GM12872 (cell line): ENCODE measurements around the gene CHRNA3.

Source experiments
- TF ChIP-seq, protein P1 (sequence below): IDR thresholded peaks from 3 replicates; pipeline ENCODE4 v1.5.1; 2011; ENCODE audit warnings: low read depth, mild to moderate bottlenecking, low read length, moderate library complexity; ENCODE audit not compliant: insufficient read depth

Gene CHRNA3

DNA sequence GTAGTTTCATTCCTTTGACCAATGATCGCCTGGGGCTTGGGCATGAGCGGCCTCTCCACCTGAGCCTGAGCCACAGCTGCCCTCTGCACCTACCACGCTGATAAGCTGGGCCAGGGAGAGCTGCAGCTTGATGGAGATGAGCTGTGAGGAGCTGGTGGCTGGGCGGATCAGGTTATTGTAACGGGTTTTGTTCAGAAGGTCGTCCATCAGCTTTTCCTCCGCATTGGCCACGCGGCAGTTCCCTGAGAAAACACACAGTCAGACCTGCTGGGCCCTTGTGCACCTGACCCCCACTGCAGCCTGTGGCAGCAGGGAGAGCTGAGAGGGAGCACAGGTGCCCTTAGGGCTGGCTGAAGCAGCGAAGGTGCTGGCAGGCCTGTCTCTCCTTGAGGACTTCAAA is 14.6 kb upstream of the CHRNA3 start:
- TF ChIP-seq, protein P1, sequence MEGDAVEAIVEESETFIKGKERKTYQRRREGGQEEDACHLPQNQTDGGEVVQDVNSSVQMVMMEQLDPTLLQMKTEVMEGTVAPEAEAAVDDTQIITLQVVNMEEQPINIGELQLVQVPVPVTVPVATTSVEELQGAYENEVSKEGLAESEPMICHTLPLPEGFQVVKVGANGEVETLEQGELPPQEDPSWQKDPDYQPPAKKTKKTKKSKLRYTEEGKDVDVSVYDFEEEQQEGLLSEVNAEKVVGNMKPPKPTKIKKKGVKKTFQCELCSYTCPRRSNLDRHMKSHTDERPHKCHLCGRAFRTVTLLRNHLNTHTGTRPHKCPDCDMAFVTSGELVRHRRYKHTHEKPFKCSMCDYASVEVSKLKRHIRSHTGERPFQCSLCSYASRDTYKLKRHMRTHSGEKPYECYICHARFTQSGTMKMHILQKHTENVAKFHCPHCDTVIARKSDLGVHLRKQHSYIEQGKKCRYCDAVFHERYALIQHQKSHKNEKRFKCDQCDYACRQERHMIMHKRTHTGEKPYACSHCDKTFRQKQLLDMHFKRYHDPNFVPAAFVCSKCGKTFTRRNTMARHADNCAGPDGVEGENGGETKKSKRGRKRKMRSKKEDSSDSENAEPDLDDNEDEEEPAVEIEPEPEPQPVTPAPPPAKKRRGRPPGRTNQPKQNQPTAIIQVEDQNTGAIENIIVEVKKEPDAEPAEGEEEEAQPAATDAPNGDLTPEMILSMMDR, result no peak

DNA sequence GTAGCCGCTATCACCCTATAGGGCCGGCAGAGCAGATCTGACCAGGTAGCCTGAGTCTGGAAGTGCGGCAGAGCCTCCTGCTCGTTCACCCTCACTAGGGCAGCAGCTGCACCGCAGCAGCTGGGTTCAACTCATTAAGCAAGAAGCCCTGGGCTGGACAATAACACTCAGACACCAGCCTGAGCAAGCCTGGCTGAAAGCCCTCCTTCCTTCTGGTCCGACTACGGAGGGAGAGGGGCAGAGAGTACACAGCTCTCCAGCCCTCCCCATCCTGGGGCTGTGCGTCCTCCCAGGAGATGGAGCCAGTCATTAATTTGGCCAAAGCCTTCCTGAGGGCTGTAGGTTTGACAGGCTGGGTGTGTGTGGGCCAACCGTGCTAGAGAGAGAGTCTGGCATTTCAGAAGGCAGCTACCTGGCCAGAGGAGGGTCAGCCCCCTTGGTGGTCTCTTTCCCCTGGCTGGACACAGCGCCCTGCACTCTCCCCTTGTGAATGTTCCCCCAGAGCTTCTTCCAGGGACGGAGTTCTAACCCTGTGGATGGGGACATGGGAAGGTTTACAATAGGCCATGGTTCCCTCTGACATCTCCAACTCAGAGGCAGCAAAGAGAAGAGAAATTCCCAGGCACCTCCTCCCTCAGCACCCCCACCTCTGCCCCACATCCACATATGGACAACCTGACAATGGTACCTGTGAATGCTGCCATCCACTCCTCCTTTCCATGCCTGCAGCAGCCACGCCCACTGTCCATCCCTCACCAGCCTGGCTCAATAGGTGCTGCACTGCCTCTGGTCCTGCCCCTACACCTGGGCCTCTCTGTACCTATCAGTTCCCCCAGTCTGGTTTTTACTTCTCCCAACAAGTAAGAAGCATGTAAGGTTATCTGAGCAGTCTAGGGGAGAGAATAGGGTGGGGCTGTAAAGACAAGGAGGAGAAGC is 13.7 kb upstream of the CHRNA3 start:
- TF ChIP-seq, protein P1, result no peak

DNA sequence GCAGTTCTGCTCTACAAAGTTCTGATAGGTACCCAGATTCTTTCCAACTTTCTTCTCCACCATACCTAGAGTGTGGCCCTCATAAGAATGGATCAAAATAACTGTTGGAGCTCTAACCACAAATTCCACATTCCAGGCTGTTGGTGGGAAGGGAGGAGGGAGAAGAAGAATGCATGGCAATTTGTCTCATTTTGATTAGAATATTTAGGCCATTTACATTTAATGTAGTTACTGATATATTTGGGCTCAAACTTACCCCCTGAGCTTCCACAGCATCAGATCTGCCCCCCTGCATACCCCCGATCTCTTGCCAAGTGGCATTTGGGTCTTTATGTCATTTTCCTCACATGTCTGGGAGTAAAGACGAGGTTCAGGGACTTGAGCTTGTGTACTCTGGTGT is 12.6 kb upstream of the CHRNA3 start:
- TF ChIP-seq, protein P1, result no peak

DNA sequence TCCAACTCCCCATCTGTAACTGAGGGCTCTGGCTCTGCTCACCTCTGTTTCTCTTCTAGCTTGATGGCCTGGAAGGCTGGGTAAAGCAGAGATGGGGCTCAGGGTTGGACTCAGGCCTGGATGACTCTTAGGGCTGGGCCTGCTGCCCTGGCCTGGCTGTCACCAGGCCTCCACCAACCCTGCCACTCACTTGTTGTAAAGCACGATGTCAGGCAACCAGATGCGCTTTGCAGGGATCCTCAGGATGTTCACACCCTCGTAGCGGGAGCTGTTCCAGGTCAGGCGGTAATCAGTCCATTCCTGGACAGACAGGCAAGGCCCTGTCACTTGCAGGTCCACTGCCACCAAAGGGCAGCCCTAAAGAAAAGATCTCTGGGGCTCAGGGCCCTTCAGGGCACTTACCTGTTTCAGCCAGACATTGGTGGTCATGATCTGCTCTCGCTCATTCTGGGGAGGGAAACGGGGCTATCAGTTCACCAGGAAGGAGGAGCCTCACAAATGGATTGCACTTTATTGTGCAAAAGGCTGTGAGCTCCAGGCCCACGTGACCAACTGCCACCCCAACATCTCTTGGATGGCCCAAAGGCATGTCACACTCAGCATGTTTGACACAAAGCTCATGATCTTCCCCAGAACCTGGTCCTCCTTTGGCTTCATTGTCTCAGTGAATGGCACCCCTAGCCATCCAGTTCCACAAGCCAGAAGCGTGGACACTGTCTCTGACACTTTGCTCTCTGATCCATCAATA is 10.3 kb upstream of the CHRNA3 start:
- TF ChIP-seq, protein P1, result no peak

DNA sequence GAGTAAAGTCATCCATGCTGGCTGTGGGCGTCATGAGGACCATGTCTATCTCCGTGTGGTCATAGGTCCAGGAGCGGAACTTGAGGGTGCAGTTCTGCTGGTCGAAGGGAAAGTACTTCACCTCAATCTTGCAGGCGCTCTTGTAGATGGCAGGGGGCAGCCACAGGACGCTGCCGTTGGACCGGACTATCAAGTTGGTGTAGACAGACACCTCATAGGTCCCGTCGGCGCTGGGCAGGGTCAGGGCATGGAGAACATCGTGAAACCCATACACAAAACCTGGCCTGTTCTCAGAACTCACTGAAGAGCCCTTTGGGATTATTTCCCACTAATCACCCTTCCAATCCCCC is 8.9 kb upstream of the CHRNA3 start:
- TF ChIP-seq, protein P1, result no peak

DNA sequence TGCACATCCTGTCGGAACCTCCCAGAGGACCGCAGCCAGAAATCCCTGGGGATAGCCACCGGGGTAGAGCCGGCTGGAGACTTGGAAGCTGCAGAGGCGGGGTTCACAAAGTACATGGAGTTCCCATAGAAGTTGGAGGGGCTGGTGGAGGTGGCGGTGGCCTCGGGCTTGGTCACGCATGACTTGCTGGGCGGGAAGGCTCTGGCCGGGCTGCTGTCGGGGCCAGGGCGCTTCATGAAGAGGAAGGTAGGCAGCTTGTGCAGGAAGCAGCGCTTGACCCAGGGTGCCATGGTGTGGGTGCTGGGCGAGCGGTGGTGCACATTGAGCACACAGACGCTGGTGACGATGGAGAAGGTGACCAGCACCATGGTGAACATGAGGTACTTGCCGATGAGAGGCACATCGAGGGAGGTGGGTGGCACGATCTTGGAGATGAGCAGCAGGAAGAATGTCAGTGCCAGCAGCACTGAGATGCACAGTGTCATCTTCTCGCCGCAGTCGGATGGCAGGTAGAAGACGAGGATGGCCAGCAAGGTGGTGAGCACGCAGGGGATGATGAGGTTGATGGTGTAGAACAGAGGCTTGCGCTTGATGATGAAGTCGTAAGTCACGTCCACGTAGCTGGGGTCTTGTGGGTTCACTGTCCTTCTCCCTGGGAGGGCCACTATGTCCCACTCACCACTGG is 8.4 kb upstream of the CHRNA3 start:
- TF ChIP-seq, protein P1, result no peak

DNA sequence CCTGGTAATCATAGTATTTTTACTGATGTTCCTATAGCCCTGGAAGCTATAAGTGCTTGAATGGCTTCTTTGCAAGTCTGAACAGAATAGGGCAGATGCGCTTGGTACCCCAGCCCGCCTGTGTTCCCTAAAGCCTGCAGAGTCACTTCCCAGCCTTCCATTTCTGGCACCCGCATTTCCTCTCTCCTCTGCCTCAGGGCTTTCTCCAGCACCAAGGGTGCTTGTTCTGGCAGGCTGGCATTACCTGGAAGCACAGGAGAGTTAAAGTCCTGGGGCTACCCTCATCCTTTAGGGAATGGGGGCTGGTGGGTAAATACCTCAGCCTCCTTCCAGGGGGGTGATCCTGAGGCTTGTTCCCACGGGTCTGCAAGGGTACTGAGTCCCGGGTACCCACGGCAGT is 7.4 kb upstream of the CHRNA3 start:
- TF ChIP-seq, protein P1, result no peak
